Uterus (tissue), 4 donors: ENCODE data around the gene RAB34. TPM values are rescaled to one million over a fixed set of nuclear protein-coding genes. Genes with fewer than 3 reads are reported as not detected.
A peak's percentile ranks its signal among the peaks of the same experiment; 100 is the strongest.

Experiments used
- DNase-seq, 2 donors: peaks; one replicate each; pipeline ENCODE4 v3.0.0-alpha.2; 2019 to 2020
- H3K27ac ChIP-seq, 2 donors: fragments of 200-600 bp; sonication (generic); 1 replicate in 1 of 2; 2 replicates in 1 of 2; pipeline ENCODE4 v1.5.1; 2016 to 2018
- H3K27me3 ChIP-seq, 2 donors: fragments of 200-600 bp; sonication (generic); one replicate each; pipeline ENCODE4 v1.5.1; 2018 to 2019; ENCODE audit warnings: control low read depth in 1 of 2
- H3K36me3 ChIP-seq, 2 donors: fragments of 200-600 bp; sonication (generic); one replicate each; pipeline ENCODE4 v1.5.1; 2019; ENCODE audit warnings: control low read depth in 1 of 2
- H3K4me1 ChIP-seq, 2 donors: fragments of 200-600 bp; sonication (generic); one replicate each; pipeline ENCODE4 v1.5.1; 2018 to 2019; ENCODE audit warnings: control low read depth in 1 of 2
- H3K4me3 ChIP-seq, 2 donors: fragments of 200-600 bp; sonication (generic); 1 replicate in 1 of 2; 2 replicates in 1 of 2; pipeline ENCODE4 v1.5.1; 2018 to 2019; ENCODE audit warnings: mild to moderate bottlenecking in 1 of 2
- H3K9me3 ChIP-seq, 2 donors: fragments of 200-600 bp; sonication (generic); one replicate each; pipeline ENCODE4 v1.5.1; 2019; ENCODE audit warnings: control low read depth in 1 of 2
- CTCF ChIP-seq, 4 experiments: fragments of 200-600 bp in 2 of 4; fragments of 450-650 bp in 2 of 4; sonication (generic) in 2 of 4; IDR thresholded peaks; one replicate each; pipeline ENCODE4 v1.5.1; 2016 to 2019; ENCODE audit warnings: antibody characterized with exemption in 4 of 4, mild to moderate bottlenecking in 2 of 4, moderate library complexity in 1 of 4
- POLR2A ChIP-seq, 2 donors: fragments of 450-650 bp; IDR thresholded peaks; one replicate each; pipeline ENCODE4 v1.6.1; 2016; ENCODE audit warnings: antibody characterized with exemption in 2 of 2, mild to moderate bottlenecking in 1 of 2, moderate library complexity in 1 of 2
- intact Hi-C: fragments of 100-400 bp; cut with DNase I; formaldehyde crosslinking; loops from one replicate; pipeline ENCODE4 v1.15.1; 2023; ENCODE audit warnings: low total_unique reads
- total RNA-seq, 4 donors: library from RNA; depleted of rRNA in 3 of 4; stranded (reverse); fragments of >200 nt in 3 of 4; gene quantifications; one replicate each; pipeline versions ENCODE4 v1.1.0 to v1.2.4, GENCODE V29; 2014 to 2023
- donor health status: DM: yes; HTN: yes; CAD: no.

RAB34 gene
- total RNA-seq, 4 donors from 2014 or later: 113 to 411 (median 126) TPM

DNA sequence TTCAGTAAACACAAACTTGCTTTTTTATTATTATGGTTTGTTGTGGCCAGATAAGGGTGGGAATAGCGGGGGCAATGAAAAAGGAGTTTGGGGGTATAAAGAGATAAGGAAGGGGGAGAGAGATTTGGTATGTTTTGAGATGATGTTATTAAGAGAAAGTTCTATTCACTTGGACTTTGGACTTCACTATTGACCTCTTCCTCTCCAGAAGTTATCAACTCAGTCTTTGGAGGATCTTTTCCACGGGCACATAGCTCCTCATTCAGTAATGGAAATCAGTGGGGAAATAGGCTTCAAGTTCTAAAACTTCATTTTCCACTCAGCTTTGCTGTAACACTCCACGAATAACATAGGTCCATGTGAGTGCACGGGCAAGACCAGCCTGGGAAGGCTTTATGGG, 29.2 kb downstream of the RAB34 start:
- DNase-seq: no peak
- no peaks in the 10 kb centered on the region for H3K4me1 ChIP-seq
- intact Hi-C loops: no loop called here
- no peaks in the 10 kb centered on the region for H3K36me3 ChIP-seq
- H3K4me3 ChIP-seq: no peak overlapping the region
- H3K27ac ChIP-seq: no peak overlapping the region
- no peak for TF ChIP-seq POLR2A (IDR thresholded peaks at IDR 0.05)
- no peak for TF ChIP-seq CTCF (IDR thresholded peaks at IDR 0.05)
- no peaks in the 10 kb centered on the region for H3K9me3 ChIP-seq
- no peaks in the 10 kb centered on the region for H3K27me3 ChIP-seq

- TF ChIP-seq POLR2A (IDR thresholded peaks at IDR 0.05) (no peak), CTCF (IDR thresholded peaks at IDR 0.05) (no peak)
- intact Hi-C loops: no loop called here
- no peak for DNase-seq
- no peaks in the 10 kb centered on the region for H3K36me3 ChIP-seq
- H3K27ac ChIP-seq: no peak overlapping the region
- no peaks in the 10 kb centered on the region for H3K9me3 ChIP-seq
- H3K4me1 ChIP-seq: no peaks in the 10 kb centered on the region
- H3K4me3 ChIP-seq: no peak overlapping the region
- H3K27me3 ChIP-seq: no peaks in the 10 kb centered on the region
Observed at GRCh38 chr17:28686296-28686695, 31.4 kb downstream of the RAB34 start.

DNA sequence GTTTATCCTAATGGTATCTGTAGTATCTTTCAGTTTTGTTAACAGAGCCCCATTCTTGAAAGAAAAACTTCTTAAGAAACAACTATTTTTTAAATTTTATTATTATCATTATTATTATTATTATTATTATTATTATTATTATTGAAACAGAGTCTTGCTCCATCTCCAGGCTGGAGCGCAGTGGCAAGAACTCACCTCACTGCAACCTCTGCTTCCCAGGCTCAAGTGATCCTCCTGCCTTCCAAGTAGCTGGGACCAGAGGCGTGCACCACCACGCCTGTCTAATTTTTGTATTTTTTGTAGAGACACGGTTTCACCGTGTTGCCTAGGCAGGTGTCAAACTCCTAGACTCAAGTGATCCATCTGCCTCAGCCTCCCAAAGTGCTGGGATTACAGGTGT, 32.3 kb downstream of the RAB34 start:
- TF ChIP-seq POLR2A (IDR thresholded peaks at IDR 0.05): no peak
- H3K9me3 ChIP-seq: no peaks in the 10 kb centered on the region
- DNase-seq: no peak
- H3K36me3 ChIP-seq: no peaks in the 10 kb centered on the region
- H3K4me3 ChIP-seq: no peak overlapping the region
- intact Hi-C loops: no loop called here
- H3K27ac ChIP-seq: no peak overlapping the region
- H3K4me1 ChIP-seq: no peaks in the 10 kb centered on the region
- no peaks in the 10 kb centered on the region for H3K27me3 ChIP-seq

DNA sequence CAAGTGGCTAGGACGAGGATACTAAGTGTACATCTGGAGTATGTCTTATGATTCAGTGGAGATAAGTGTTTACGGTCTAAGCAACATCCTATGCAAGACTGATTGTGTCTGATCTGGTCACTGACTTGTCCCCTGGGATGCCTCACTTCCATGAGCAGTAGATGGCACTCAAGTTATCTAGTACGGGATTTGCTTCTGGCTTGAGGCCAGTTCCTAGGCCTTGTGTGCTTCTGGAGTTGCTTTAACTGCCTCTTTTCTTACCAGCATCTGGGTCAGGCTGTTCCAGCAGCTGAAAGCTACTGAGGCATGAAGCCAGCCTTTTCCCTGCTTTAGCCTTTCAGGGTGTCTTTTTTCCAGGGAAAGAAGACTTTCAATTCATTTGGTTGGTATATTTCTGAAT, 32.7 kb downstream of the RAB34 start:
- TF ChIP-seq POLR2A (IDR thresholded peaks at IDR 0.05) (no peak), CTCF (IDR thresholded peaks at IDR 0.05) (no peak)
- H3K27ac ChIP-seq: no peak overlapping the region

GRCh38 chr17:28682655-28683054, 35.0 kb downstream of the RAB34 start:
- Histone ChIP-seq H3K36me3 (no peaks in the 10 kb centered on the region), H3K27ac (no peak overlapping the region), H3K27me3 (no peaks in the 10 kb centered on the region), H3K4me3 (no peak overlapping the region), H3K4me1 (no peaks in the 10 kb centered on the region), H3K9me3 (no peaks in the 10 kb centered on the region)
- TF ChIP-seq POLR2A (IDR thresholded peaks at IDR 0.05) (no peak), CTCF (IDR thresholded peaks at IDR 0.05) (no peak)
- intact Hi-C loops: no loop called here
- DNase-seq: no peak

More for the DNA sequence above, 32.7 kb downstream of the RAB34 start:
- H3K27me3 ChIP-seq: no peaks in the 10 kb centered on the region
- H3K4me1 ChIP-seq: no peaks in the 10 kb centered on the region
- H3K4me3 ChIP-seq: no peak overlapping the region
- no peaks in the 10 kb centered on the region for H3K36me3 ChIP-seq
- intact Hi-C loops: no loop called here
- DNase-seq: peak in 1 of 2 donors; percentile 35
- no peaks in the 10 kb centered on the region for H3K9me3 ChIP-seq

- Histone ChIP-seq H3K9me3 (no peaks in the 10 kb centered on the region), H3K27ac (no peak overlapping the region), H3K4me1 (no peaks in the 10 kb centered on the region), H3K27me3 (no peaks in the 10 kb centered on the region), H3K4me3 (no peak overlapping the region), H3K36me3 (no peaks in the 10 kb centered on the region)
- intact Hi-C loops: no loop called here
- no peak for DNase-seq
- TF ChIP-seq POLR2A (IDR thresholded peaks at IDR 0.05) (no peak), CTCF (IDR thresholded peaks at IDR 0.05) (no peak)
Observed at GRCh38 chr17:28675980-28676379, 41.7 kb downstream of the RAB34 start.
